ENCODE results near the gene BCL11B.

The BCL11B gene

GRCh38 chr14:99286761-99287160 is 14.8 kb upstream of the BCL11B start:
- no peak for DNase-seq

DNA sequence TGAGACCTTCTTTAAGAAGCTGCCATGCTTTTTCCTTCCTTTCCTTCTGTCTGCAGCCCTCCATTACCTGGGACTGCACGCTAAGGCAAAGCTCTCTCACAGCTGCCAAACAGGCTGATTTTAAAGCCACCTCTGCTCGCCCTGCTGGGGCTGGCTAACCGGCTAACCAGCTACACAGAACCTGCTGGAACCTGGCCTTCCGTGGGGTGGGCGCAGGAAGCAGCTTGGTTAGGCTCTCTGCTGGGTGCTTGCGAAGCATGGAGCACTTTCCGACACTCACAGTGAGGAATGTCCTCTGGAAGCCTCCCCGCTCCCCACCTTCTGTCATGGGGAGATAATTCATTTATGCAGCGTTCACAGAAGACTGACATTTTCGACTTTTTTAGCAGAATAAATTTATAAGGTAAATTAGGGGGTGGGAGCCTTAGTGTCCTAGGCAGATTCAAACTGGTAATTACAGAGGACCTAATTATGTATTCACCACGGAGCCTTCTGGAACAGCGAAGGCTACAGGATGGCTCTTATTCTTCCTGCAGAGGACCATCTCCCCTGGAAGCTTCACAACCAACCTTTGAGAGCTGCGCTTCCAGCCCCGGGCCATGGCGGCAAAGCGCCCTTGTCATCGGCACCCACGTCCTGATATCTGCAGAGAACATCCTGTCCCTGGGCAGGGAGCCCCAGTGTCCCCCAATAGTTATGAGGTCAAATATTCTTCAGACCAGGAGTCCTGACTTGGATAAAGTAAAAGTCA is 12.4 kb upstream of the BCL11B start:
- no peak for DNase-seq

DNA sequence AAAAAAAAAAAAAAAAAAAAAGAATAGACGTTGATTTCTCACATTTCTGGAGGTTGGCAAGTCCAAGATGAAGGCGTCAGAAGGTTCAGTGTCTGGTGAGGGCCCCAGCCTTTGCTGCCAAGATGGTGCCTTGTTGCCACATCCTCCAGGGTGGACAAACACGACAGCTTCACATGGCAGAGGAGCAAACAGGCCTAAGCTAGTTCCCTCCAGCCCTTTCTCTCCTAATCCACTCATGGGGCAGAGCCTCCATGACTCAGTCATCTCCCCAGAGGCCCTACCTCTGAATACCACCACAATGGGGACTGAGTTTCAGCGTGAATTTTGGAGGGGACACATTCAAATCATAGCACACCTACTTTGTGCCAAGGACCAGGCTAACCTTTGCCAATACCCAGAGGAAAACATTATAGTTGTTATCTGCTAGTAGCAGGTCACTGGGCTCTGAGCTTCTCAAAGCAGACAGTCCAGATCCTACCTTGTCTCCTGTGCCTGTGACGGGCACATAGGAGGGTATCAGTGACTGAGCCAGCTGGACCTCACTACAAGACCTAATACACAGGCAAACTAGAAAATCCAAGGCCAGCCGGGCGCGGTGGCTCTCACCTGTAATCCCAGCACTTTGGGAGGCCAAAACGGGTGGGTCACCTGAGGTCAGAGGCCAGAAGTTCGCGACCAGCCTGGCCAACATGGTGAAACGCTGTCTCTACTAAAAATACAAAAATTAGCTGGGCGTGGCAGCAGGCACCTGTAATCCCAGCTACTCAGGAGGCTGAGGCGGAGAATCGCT is 10.5 kb upstream of the BCL11B start:
- no peak for DNase-seq

DNA sequence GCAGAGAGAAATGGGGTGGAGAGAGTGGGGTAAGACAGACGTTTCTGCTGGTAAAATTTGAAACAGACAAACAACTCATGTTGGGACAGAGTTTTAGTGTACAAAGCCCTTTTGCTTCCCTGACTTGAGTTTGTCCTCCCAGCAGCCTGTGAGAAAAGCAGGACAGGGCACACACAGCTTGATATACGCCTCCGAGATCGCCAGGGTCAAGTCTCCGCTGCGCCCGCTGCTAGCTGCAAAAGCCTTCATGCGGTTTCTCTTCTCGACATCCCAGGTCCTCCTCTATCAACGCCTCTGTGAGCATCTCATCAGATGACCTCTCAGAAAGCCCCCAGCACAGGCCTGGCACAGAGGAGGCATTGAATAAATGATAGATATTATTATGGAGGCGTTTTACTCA is 9.4 kb upstream of the BCL11B start:
- no peak for DNase-seq

DNA sequence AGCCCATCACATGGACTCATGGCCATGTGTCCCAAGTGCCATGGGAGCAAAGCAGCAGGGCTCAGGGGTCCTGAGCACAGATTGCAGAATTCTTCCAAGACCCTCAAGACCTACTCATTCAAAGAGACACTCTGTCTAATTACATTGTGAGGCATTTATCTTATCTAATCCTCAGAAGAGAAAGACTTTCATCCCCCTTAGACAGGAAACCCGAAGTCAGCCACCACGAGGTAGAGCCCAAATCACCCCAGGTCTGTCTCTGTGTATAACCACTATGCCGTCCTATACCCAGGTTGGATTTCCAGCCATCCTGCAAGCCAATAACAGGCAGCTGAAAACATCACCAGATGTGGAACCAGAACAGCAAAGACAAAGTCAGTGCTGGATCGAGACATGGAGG is 8.9 kb upstream of the BCL11B start:
- no peak for DNase-seq

DNA sequence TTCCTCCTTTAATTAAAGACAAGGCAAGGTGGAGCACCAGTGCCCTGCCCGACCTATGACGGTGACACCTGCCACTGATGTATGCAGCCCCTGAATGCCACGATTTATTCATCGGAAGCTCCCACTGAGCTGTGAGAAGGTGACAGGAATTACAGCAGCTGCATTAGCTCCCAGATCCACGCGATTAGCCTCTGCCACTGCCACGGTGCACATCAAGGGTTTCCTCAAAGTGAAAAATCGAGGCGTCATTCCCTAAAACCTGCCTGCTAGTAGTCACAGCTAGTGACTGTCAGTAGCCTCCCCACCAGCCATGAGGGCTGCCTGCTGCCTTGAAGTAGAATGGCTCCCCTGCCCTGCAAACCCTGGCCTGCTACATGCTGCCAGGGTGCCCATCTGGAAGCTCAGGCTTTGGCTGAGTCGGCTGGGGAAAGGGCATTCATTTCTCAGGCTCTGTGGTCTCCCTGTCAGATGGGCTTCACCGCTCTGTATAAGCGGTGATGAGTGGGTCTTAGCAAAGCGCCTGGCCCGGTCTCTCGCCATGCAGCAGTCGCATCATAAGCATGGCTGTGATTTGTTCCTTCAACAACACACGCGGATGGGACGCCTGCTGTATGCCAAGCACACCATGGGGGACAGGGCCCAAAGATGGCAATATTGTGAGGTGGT is 8.2 kb upstream of the BCL11B start:
- DNase-seq: no peak

- no peak for DNase-seq
These were observed 6.8 kb upstream of the BCL11B start for GRCh38 chr14:99278836-99279235.

DNA sequence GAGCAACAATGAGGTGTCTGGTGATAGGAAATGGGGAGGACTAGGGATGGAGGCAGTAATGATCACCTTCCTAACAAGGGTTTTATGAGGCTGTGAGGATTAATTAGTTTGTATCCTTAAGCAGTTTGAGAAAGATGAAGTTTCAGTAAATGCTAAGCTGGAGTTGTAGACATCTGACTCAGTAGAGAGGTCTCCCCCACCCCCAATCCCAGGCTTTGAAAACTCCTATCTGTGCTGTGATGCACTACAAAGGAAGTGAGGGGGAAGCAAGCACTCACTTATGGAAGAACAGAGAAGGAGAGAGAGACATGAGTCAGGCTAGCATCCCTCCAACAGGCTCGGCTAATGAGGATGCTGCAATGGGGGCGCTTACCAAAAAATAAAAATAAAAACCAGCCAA is 5.5 kb upstream of the BCL11B start:
- no peak for DNase-seq

- DNase-seq: no peak
These were observed 4.5 kb upstream of the BCL11B start for GRCh38 chr14:99276482-99276881.

GRCh38 chr14:99275222-99275584 is 3.2 kb upstream of the BCL11B start:
- no peak for DNase-seq

DNA sequence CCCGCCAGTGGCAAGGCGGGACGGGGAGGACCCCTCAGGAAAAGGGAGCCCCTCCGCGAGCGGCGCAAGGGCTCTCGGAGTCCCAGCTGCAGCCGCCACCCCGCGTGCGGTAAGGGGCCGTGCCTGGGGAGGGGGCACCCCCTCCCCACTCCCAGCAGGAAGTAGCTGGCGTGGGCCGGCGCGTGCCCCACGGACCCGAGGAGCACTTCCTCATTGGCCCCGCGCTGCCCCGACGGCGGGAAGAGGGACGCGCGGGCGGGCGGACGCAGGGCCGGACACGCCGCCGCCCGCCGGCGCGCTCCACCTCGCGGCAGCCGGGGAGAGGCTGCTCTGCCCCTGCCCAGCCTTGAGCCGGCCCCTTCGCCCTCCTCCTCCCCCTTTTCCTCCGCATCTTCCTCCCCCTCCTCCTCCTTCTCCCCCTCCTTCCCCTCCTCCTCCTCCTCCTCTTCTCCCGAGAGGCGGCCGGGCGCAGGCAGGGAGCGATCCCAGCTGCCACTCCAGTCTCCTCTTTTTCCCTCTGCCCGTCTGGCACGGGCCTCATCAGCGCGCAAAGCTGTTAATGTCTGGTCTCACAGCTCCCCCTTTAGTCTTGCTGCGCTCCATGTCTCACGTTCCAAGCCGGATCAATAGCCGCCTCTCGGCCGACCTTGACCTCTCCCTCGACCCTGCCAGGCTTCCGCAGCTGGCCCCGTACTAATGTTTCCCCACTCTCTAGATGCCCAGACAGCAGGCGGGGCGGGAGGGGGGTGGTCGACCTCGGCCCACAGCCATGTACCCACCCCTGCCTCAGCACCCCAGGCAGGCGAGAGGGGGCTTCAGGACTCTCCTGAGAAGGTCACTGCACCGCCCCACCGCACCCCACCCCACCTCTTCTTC is 2.6 kb upstream of the BCL11B start:
- DNase-seq: peak; percentile 96

DNA sequence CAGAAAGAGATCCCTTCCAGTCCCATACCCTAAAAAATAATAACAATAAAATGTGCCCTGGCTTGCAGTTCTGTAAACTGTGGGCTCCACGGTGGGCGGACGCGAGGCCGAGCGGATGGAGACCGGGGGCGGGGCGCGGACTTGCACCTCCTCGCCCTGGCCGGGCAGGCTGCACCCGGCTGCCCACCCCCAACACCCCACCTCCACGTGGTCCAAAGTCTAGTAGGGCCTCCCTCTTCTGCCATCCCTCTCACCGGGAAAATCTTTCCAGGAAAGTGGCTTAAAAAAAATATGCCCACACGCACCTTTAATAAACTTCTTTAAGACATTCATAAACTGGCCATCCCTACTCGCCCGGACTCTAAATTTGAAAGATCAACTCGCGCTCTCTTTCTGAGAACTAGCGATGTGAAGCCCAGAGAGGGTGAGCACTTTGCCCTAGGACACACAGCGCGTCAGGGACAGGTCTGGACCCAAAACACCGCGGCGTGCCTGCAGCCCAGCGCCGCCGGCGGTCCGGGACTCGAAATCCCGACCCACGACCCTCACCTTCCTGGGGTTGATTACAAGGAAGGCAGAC is 1.9 kb upstream of the BCL11B start:
- peak; percentile 53 for DNase-seq

DNA sequence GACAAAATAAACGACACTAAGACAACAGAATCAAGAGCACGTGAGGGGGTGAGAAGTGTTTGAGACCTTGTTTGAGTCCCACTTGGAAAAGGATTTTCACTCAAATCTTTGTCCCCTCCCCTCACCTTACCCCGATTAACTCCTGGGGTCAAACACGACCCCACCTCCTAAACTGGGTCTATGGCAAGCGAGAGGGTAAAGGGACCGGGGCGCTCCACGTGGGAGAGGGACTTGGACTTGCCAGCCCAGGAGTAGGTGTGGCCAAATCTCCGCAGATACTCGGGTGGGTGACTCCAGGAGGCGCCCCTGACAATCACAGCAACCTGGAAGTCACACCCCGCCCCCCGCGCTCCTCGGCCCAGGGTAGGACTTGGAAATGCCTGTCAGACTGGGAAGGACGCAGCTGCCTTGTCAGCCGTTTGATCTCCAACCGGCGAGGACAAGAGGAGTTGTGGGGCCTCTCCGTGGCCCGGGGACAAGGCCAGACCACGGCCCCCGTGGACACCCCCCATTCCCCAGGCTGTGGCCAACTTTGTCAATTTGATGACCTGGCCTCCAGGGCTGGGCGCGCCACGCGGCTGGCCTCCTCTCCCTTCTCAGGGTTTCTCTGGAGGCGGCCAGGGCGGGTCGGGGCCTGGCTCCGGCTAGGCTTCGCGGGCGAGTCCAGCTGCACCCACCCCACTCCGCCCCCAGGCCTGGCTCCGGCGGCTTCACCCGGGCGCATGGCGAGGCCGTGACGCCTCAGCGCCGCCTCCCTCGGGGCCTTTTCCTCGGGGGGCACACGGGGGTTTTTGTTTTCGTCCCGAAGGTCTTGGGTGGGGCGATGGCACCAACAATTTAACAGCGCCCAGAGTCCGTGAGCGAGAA is 1.1 kb upstream of the BCL11B start:
- peak; percentile 87 for DNase-seq

GRCh38 chr14:99272632-99272898 is 568 bp upstream of the BCL11B start:
- DNase-seq: no peak

DNA sequence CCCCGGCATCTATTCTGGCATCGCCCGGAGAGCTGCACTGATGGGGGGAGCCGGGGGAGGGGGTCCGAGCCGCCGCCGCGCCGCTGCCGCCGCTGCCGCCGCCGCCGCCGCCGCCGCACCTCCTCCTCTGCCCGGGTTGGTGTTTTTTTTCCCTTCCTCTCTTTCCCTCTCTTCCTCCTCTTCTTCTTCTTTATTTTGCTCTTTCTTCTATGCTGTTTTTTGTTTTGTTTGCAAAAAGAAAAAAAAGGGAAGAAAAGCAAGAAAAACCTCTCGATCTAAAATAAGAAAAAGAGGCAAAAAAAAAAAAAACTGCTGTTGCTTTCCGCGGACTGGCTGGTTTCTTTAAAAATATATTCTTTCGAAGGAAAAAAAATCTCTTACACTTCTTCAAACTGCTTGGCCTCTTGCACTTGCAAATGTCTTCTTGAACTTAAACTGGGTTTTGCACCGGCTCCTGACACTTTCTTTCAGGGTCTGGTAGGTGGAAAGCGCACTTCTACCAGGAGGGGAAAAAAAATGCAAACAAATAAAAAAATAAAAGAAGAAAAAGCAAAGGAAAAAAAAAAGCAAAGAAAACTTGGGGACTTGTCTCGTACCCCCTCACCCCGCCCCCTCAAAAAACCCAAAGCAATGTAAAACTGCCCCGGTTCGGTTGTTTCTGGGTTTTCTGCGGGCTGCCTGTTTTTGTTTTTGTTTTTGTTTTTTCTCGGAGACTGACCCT is 616 bp downstream of the BCL11B start:
- no peak for DNase-seq

- peak; percentile 75 for DNase-seq
These were observed 1.4 kb downstream of the BCL11B start for GRCh38 chr14:99270458-99271220.

GRCh38 chr14:99268810-99269707 is 2.9 kb downstream of the BCL11B start:
- peak; percentile 85 for DNase-seq

GRCh38 chr14:99267837-99268781 is 3.9 kb downstream of the BCL11B start:
- DNase-seq: peak; percentile 43
